Activated CD8-positive, alpha-beta memory T cell treated with anti-CD3 and anti-CD28 coated beads for 4 hours (primary cell): Measurements from ENCODE around the gene RGS11.

Experiments
- DNase-seq, 2 donors: peaks; one replicate each; pipeline ENCODE4 v3.0.0-alpha.2; 2020; ENCODE audit warnings: low read depth in 2 of 2

Gene RGS11

GRCh38 chr16:275786-276232 is at the start of gene RGS11:
Gene RGS11, minus strand, starts transcription at chr16:275944. Its CDS starts 33 bp downstream, at chr16:275911.
- no peak for DNase-seq

DNA sequence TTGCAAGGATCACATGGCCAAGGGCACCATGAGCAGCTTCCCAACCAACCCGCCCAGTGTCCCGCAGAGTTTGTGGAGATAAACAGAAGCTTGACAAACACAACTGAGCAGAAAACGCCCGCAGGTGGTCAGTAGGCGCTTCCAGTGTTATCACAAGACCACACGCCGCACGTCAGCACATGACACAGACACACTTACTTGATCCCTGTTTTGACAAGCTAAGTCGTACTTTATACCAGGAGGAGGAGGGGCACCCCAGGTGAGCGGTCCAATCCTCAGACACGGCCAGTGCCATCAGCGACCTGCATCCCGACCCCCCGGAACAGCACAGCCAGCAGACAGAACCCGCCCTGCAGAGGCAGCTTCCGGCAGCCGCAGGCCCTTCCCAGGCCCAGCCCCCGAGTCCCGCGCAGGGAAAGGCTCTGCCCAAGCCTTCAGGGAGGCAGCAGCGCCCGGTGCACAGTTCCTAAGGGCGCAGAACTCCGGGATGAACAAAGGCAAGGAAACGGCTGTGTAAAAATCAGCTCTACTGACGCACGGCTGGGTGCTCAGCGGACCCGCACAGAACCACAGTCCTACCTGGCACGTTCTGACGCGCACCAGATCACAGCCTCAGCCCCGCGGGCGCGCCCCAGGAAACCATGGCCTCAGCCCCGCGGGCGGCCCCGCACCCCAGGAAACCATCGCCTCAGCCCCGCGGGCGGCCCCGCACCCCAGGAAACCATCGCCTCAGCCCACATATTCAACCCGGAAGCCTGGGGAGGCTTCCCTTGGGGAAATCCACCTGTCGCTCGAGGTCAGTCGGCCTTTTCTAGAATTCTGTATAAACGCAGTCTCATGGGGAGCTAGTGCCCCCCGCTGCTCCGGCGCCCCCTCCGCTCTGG is 48.9 kb upstream of the RGS11 start:
- no peak for DNase-seq

DNA sequence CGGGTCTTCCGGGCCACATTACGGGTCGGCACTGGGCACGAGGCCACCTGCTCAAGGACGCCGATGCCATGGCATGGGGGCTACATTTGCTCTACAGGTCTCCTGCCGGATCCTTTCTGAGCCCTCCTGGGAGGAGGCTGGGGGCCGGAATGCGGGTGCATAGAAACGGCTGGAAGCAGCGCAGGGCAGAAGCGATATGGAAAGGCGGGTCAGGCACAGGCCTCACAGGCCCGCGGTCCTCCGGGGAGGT is 48.4 kb upstream of the RGS11 start:
- DNase-seq: no peak

DNA sequence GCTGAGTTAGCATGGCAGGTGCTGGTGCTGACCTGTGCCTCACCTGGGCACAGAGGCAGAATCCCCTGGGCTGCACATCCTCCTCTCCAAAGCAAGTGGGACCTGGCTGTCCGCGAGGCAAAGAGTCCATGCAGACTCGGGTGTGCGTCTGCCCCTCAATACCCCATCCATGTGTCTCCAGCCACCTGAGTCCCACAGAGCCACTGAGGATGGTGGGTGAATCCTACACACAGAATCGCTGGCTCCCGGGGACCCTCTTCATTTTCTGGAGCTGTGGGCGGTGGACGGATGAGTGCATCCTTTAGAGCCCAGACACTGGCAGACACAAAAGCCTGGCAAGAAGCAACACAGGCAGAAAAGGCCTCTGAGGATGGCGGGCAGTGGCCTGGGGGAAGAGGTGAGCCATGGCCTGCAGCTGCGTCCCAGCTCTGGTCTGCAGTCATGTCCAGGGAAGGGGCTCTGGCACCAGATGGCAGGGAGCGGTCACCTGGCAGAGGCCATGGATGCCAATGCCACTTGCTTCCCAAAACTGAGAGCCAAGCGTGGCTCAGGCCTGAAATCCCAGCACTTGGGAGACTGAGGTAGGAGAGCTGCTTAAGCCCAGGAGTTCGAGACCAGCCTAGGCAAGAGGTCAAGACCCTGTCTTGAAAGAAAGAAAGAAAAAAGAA is 46.9 kb upstream of the RGS11 start:
- no peak for DNase-seq

- no peak for DNase-seq
Measured at GRCh38 chr16:321532-321931, 45.8 kb upstream of the RGS11 start.

DNA sequence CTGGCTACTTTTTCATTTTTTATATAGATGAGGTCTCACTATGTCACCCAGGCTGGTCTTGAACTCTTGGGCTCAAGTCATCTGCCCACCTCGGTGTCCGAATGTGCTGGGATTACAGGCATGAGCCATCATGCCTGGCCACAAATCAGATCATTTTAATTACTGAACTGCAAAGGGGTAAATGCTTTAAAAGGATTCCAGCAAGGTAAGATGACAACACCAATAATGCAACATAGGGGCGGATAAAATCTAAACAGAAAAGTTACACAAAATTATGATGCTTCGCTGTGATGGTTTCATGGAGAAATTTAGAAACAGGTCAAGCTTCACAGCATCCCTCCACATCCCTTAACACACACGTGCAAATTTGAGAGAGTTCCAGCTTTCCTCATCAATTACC is 44.5 kb upstream of the RGS11 start:
- DNase-seq: no peak

- DNase-seq: no peak
Measured at GRCh38 chr16:318628-319027, 42.9 kb upstream of the RGS11 start.

DNA sequence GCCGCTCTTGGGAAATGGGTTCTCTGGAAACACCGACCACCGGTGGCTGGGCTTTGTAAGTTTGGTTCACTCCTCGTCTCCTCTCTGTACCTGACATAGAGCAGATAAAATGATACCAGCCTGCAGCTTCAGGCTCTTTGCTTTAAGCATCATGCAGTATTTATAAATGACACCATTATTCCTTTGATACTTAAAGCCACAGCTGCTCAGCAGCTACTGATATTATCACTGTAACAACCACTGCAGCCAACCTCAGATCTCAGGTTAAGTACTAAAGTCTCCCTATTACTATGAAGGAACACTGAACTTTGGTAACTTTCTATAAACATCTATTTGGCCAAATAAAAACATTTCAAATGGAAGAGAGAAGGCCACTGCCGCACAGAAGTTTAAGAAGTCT is 41.8 kb upstream of the RGS11 start:
- no peak for DNase-seq

DNA sequence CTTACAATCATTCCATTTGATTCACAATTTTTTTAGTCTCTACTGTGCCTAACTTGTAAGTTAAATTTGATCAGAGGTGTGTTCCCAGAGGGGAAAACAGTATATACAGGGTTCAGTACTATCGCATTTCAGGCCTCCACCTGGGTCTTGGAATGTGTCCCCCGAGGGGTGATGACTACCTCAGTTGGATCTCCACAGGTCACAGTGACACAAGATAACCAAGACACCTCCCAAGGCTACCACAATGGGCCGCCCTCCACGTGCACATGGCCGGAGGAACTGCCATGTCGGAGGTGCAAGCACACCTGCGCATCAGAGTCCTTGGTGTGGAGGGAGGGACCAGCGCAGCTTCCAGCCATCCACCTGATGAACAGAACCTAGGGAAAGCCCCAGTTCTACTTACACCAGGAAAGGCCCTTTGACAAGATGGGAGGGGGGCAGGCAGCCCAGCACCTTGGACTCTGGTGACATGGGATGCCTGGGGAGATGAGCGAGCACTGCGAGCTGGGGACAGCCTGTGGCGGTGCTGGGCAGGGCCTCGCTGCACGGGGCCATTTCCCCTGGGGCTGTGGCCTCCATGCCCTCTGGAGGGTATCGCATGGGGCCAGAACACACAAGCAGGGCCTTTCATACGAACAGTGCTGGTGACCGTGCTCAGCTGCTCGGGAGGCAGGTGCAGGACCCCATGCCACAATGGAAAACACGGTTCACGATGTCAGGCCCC is 41.2 kb upstream of the RGS11 start:
- DNase-seq: no peak

DNA sequence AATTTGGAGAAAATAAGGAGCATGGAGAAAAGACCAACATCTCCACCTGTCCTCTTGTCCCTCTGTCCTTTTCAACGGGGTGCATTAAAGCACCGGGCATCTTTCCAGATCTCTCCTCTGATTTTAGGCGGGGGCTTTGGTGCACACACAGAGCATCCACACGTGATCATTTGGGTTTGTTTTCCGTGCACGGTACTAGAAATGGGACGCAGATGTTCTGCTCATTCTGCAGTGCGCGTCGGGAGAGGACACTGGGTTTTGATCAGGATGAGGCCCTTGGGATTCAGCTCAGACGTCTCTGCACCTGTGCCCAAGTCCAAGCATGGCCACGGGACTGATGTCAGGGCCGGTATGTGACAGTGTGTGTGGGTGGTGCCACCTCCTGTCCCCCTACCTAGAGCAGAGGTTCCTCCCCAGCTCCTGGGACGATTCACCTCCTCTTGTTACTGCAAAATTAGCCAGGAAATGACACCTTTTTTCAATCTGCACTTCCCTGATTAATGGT is 39.1 kb upstream of the RGS11 start:
- no peak for DNase-seq

DNA sequence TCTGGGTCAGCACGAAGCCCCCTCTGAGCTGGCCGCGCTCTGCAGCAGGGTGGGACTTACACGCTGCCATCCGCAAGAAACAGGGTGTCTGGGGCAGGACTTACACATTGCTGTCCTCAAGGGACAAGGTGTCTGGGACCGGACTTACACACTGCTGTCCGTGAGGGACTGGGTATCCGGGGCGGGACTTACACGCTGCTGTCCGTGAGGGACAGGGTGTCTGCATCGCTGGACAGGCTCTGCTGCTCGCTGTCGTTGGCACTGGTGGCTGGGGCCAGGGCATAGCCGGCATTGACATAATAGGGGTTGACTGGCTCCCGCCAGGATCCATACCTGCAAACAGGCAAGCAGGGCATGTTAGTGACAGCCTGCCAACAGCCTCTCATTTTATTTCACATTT is 38.6 kb upstream of the RGS11 start:
- no peak for DNase-seq

GRCh38 chr16:311725-312124 is 36.0 kb upstream of the RGS11 start:
- no peak for DNase-seq

DNA sequence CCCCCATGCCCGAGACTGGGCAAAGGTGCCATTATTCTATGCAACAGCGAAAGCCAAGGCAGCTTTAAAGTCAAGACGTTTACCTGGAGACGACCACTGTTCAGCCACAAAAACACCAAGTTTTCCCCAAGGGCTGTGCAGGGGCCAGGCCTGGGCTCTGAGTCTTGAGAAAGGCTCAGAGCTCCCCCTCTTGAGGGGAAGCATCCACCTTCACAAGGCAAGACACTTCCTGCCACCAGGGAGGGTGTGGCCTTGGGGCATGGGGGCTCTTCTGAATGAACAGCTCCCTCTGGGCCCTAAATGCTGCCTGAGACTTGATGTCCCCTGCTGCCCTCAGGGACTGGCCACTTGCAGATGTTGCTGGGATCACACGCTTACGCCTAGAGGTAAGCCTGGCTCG is 33.7 kb upstream of the RGS11 start:
- DNase-seq: no peak

GRCh38 chr16:307691-308312 is 32.1 kb upstream of the RGS11 start:
- DNase-seq: no peak

DNA sequence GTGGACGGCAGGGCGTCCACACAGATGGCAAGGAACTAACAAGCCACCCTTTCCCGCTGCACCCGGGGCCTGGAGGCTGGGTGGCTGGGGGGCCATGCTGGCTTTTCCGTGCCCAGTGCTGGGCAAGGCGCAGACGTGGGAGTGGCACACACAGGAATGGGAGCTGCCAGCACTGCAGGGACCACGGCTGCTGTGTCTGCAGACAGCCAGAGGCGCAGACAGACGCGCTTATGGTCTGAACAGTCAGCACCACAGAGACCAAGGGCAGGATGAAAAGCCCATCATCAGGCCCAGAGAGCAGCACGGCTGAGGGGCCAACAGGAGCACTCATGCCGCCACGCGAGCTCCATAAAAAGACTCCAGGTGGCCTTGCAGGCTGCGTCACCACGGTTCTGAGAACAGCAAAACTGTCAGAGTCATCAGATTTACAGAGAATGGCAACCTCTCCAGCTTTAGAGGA is 31.2 kb upstream of the RGS11 start:
- no peak for DNase-seq

DNA sequence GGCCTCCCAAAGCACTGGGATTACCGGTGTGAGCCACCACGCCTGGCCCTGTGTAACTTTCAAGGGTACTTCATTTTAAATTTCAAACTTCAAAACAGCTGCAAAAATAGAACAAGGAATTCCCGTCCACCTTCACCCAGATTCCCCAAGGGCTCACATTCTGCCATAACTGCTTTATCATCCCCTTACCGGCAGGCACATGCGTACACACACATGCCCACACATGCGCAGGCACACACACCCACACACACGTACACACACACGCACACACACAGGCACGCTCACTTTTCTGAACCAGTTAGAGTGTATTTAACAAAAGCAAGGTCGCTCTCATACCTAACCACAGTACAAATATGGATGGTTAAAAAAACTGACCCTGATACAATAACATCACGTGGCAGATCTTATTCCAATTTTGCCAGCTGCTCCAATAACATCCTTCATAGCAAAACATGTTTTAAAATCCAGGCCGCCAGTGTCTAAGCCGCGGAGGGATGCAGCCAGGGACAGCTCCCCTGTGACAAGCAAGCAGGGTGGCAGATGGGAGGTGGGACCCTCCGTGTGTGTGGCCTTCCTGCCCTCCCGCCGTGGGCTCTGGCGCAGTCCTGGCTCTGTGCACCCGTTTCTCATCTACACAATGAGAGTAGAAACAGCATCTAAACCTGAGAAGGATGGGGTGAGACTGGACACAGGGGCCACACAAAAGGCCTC is 30.3 kb upstream of the RGS11 start:
- no peak for DNase-seq

- DNase-seq: no peak
Measured at GRCh38 chr16:303760-304505, 28.2 kb upstream of the RGS11 start.

DNA sequence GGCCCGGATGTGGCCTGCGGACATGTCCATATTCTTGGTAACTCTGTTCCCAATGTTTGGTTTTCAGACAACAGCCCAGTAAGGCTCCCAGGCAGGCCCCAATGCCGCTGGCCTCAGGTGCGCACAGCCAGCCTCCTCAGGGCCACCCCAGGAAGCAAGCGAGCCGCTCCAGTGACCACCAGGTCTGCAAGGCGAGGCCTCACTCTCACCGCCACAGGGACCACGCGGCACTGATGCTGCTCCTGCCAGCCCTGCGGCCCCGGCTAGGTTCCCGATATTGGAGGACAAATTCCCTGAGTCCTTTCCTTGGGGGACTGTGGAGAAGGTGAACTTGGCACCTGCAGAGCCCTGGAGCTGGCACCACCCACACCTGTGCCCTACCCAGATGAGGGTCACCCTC is 26.2 kb upstream of the RGS11 start:
- no peak for DNase-seq

GRCh38 chr16:301235-301634 is 25.5 kb upstream of the RGS11 start:
- DNase-seq: no peak

GRCh38 chr16:297832-298231 is 22.1 kb upstream of the RGS11 start:
- no peak for DNase-seq
